Smooth muscle cell of the brain vasculature (primary cell): ENCODE data around the gene CCT8.

ENCODE experiments used
- DNase-seq: peaks from one replicate; pipeline ENCODE4 v3.0.0-alpha.2; 2012; ENCODE audit warnings: low read depth, low spot score

CCT8 gene

GRCh38 chr21:29073222-29074006 is at the start of gene CCT8:
Gene CCT8 (minus strand): TSS chr21:29073648. CDS start chr21:29073590, 58 bp downstream.
- peak; percentile 99 for DNase-seq

- DNase-seq: no peak
Measured at GRCh38 chr21:29121759-29122158, 48.3 kb upstream of the CCT8 start.

- no peak for DNase-seq
Measured at GRCh38 chr21:29117372-29117955, 44.0 kb upstream of the CCT8 start.

- DNase-seq: no peak
Measured at GRCh38 chr21:29115899-29116298, 42.5 kb upstream of the CCT8 start.

GRCh38 chr21:29114765-29115500 is 41.5 kb upstream of the CCT8 start:
- DNase-seq: peak; percentile 99

- no peak for DNase-seq
Measured at GRCh38 chr21:29105218-29105617, 31.8 kb upstream of the CCT8 start.

GRCh38 chr21:29104239-29104708 is 30.8 kb upstream of the CCT8 start:
- no peak for DNase-seq

- no peak for DNase-seq
Measured at GRCh38 chr21:29102791-29103257, 29.4 kb upstream of the CCT8 start.

- no peak for DNase-seq
Measured at GRCh38 chr21:29098156-29098555, 24.7 kb upstream of the CCT8 start.

- no peak for DNase-seq
Measured at GRCh38 chr21:29096218-29097015, 23.0 kb upstream of the CCT8 start.

GRCh38 chr21:29092102-29092959 is 18.9 kb upstream of the CCT8 start:
- DNase-seq: no peak

- DNase-seq: no peak
Measured at GRCh38 chr21:29091033-29091432, 17.6 kb upstream of the CCT8 start.

- no peak for DNase-seq
Measured at GRCh38 chr21:29085106-29085752, 11.8 kb upstream of the CCT8 start.

- no peak for DNase-seq
Measured at GRCh38 chr21:29084372-29084771, 10.9 kb upstream of the CCT8 start.

- no peak for DNase-seq
Measured at GRCh38 chr21:29083306-29083705, 9.9 kb upstream of the CCT8 start.

GRCh38 chr21:29082046-29082815 is 8.8 kb upstream of the CCT8 start:
- DNase-seq: no peak

- no peak for DNase-seq
Measured at GRCh38 chr21:29080454-29080941, 7.0 kb upstream of the CCT8 start.

- no peak for DNase-seq
Measured at GRCh38 chr21:29078869-29079767, 5.7 kb upstream of the CCT8 start.
